Kidney (tissue), 14 donors: ENCODE measurements around the gene KCTD19. TPM values are rescaled to one million over a fixed set of nuclear protein-coding genes. Genes with fewer than 3 reads are reported as not detected.

ENCODE experiments used
- DNase-seq, 5 donors: peaks; one replicate each; pipeline ENCODE4 v3.0.0-alpha.2; 2013 to 2020
- FAIRE-seq: peaks from 2 replicates; lab custom pipeline; 2012; peaks lifted over from hg19 to GRCh38; lab: Jason Lieb, UNC
- H3K27ac ChIP-seq, 2 donors: one replicate each; pipeline ENCODE4 v1.7.0; 2013; ENCODE audit warnings: low read depth in 2 of 2, low read length in 2 of 2, inconsistent platforms in 1 of 2
- H3K27me3 ChIP-seq: one replicate; pipeline ENCODE4 v1.7.1; 2013; ENCODE audit warnings: low read length, inconsistent platforms; ENCODE audit not compliant: control insufficient read depth, insufficient read depth
- H3K36me3 ChIP-seq, 3 donors: one replicate each; pipeline versions ENCODE4 v1.7.0 to v1.7.1; 2013; ENCODE audit warnings: low read length in 3 of 3, control low read depth in 1 of 3, inconsistent platforms in 1 of 3; ENCODE audit not compliant: insufficient read depth in 3 of 3, control insufficient read depth in 2 of 3
- H3K4me1 ChIP-seq, 3 donors: one replicate each; pipeline versions ENCODE4 v1.7.0 to v1.7.1; 2013; ENCODE audit warnings: low read length in 3 of 3, inconsistent platforms in 1 of 3, low read depth in 1 of 3; ENCODE audit not compliant: control insufficient read depth in 2 of 3, insufficient read depth in 2 of 3
- H3K4me3 ChIP-seq, 3 donors: one replicate each; pipeline versions ENCODE4 v1.7.0 to v1.8.1; 2013; ENCODE audit warnings: low read length in 3 of 3, control low read depth in 1 of 3, inconsistent platforms in 1 of 3
- H3K9ac ChIP-seq, 3 donors: one replicate each; pipeline versions ENCODE4 v1.7.0 to v1.7.1; 2013; ENCODE audit warnings: low read length in 3 of 3, control low read depth in 1 of 3, inconsistent platforms in 1 of 3
- H3K9me3 ChIP-seq, 3 donors: one replicate each; pipeline versions ENCODE4 v1.7.0 to v1.7.1; 2013; ENCODE audit warnings: low read length in 3 of 3, control low read depth in 1 of 3, inconsistent platforms in 1 of 3; ENCODE audit not compliant: control insufficient read depth in 2 of 3, insufficient read depth in 1 of 3
- CTCF ChIP-seq: IDR thresholded peaks from 3 replicates; pipeline ENCODE4 v1.5.1; 2012; ENCODE audit warnings: mild to moderate bottlenecking, moderate library complexity, borderline replicate concordance; ENCODE audit not compliant: insufficient read depth; ENCODE audit errors: extremely low read depth
- intact Hi-C: fragments of 100-400 bp; cut with DNase I; formaldehyde crosslinking; loops from one replicate; pipeline ENCODE4 v1.11.1; 2022
- polyA plus RNA-seq: library from polyadenylated mRNA; stranded (reverse); fragments of 350-450 nt; fragmentation: Illumina TruSeq; extraction: RNeasy Lipid Tissue Mini Kit (QIAGEN cat#74804); gene quantifications from one replicate; pipeline ENCODE4 v1.2.3, GENCODE V29; 2014; ENCODE audit warnings: low read depth, low replicate concordance; ENCODE audit not compliant: insufficient read depth
- total RNA-seq: library from RNA; stranded (reverse); fragmentation: NEBNext Ultra II Directional; extraction: Animal tissue kit (Norgen Biotek cat#: 25700); gene quantifications from one replicate; pipeline ENCODE4 v1.2.1, GENCODE V29; 2021
- donor health status: control.
- donor health status: control.
- donor health status: control.
- donor health status: control.
- donor health status: control.
- donor health status: DM: yes; HTN: yes; CAD: no.
- donor health status: Normal renal cell carcinoma (clear cell type).

KCTD19 gene
- total and polyA plus RNA-seq, 2 donors from 2014 or later = 0.31 TPM; not detected in 1

GRCh38 chr16:67259705-67260104 lies 66.8 kb downstream of the KCTD19 start:
- H3K9ac ChIP-seq = no peak overlapping the region
- no peak for TF ChIP-seq CTCF
- H3K36me3 ChIP-seq = no peaks in the 10 kb centered on the region
- DNase-seq = peak in 2 of 5 donors; percentile 34 to 53
- no peaks in the 10 kb centered on the region for H3K9me3 ChIP-seq
- intact Hi-C loops = loop anchor here (10.0 kb wide), 1 partner anchor 215 kb away; no protein-coding TSS in a partner anchor
- no peak overlapping the region for H3K4me3 ChIP-seq
- H3K27me3 ChIP-seq = no peaks in the 10 kb centered on the region
- no peaks in the 10 kb centered on the region for H3K4me1 ChIP-seq
- no peak for FAIRE-seq
- no peak overlapping the region for H3K27ac ChIP-seq

GRCh38 chr16:67258161-67258835 lies 68.2 kb downstream of the KCTD19 start:
- Histone ChIP-seq H3K27ac (no peak overlapping the region), H3K9ac (no peak overlapping the region), H3K9me3 (no peaks in the 10 kb centered on the region), H3K4me1 (no peaks in the 10 kb centered on the region), H3K36me3 (no peaks in the 10 kb centered on the region), H3K4me3 (no peak overlapping the region), H3K27me3 (no peaks in the 10 kb centered on the region)
- FAIRE-seq (no peak), DNase-seq (peak in 2 of 5 donors; percentile 23 to 65)
- intact Hi-C loops = loop anchor here (10.0 kb wide), 1 partner anchor 217 kb away; no protein-coding TSS in a partner anchor
- no peak for TF ChIP-seq CTCF

GRCh38 chr16:67257486-67258160 lies 68.9 kb downstream of the KCTD19 start:
- Histone ChIP-seq H3K36me3 (no peaks in the 10 kb centered on the region), H3K4me1 (no peaks in the 10 kb centered on the region), H3K27ac (no peak overlapping the region), H3K9me3 (no peaks in the 10 kb centered on the region), H3K27me3 (no peaks in the 10 kb centered on the region), H3K9ac (no peak overlapping the region), H3K4me3 (no peak overlapping the region)
- intact Hi-C loops = loop anchor here (10.0 kb wide), 1 partner anchor 217 kb away; no protein-coding TSS in a partner anchor
- no peak for TF ChIP-seq CTCF
- FAIRE-seq (no peak), DNase-seq (peak in 1 of 5 donors; percentile 32)
